PC-9 (cell line): Measurements from ENCODE around the gene ARHGAP33. TPM values are rescaled to one million over a fixed set of nuclear protein-coding genes. Genes with fewer than 3 reads are reported as not detected.

ENCODE experiments used
- BruUV-seq: library from RNA; stranded (reverse); fragments of 400-500 nt; replicated peaks from 2 replicates; lab custom pipeline; 2021; lab: Mats Ljungman, UMichigan
- CTCF ChIA-PET: fragments of 300-600 bp; sonication (Branson Sonifier 250); formaldehyde crosslinking; loops from one replicate; lab custom pipeline; 2022; ENCODE audit warnings: antibody characterized with exemption; lab: Charles Lee
- POLR2A ChIA-PET: fragments of 300-600 bp; sonication (Branson Sonifier 250); formaldehyde crosslinking; loops from one replicate; lab custom pipeline; 2022; ENCODE audit warnings: antibody characterized with exemption; ENCODE audit not compliant: unreplicated experiment; lab: Charles Lee
- DNase-seq, 2 experiments: peaks; one replicate each; pipeline versions ENCODE4 v3.0.0 to v3.0.0-alpha.2; 2015 to 2022; ENCODE audit warnings: mixed read lengths in 1 of 2
- H2AFZ ChIP-seq: fragments of 200-600 bp; sonication (generic); 2 replicates; pipeline ENCODE4 v1.8.1; 2017; ENCODE audit warnings: antibody characterized with exemption
- H3F3A ChIP-seq: fragments of 200-600 bp; sonication (generic); 2 replicates; pipeline ENCODE4 v1.8.1; 2017; ENCODE audit warnings: antibody characterized with exemption, mild to moderate bottlenecking, low read depth; ENCODE audit not compliant: insufficient read depth
- H3K27ac ChIP-seq: fragments of 200-600 bp; sonication (generic); 2 replicates; pipeline ENCODE4 v1.6.1; 2016; ENCODE audit warnings: mixed run types
- H3K27me3 ChIP-seq: fragments of 200-600 bp; sonication (generic); 2 replicates; pipeline ENCODE4 v1.6.1; 2016; ENCODE audit warnings: low read depth, mixed run types; ENCODE audit not compliant: insufficient read depth
- H3K36me3 ChIP-seq: fragments of 200-600 bp; sonication (generic); 2 replicates; pipeline ENCODE4 v1.6.1; 2016; ENCODE audit warnings: low read depth, mixed run types
- H3K4me1 ChIP-seq: fragments of 200-600 bp; sonication (generic); replicated peaks from 2 replicates; pipeline ENCODE4 v1.6.1; 2016; ENCODE audit warnings: mixed run types; ENCODE audit not compliant: insufficient read depth
- H3K4me2 ChIP-seq: fragments of 200-600 bp; sonication (generic); 2 replicates; pipeline ENCODE4 v1.6.1; 2017; ENCODE audit warnings: mixed run types
- H3K4me3 ChIP-seq: fragments of 200-600 bp; sonication (generic); 2 replicates; pipeline ENCODE4 v1.6.1; 2016; ENCODE audit warnings: mixed run types
- H3K79me2 ChIP-seq: fragments of 200-600 bp; sonication (generic); 2 replicates; pipeline ENCODE4 v1.6.1; 2017; ENCODE audit warnings: low read depth, mixed run types
- H3K9me2 ChIP-seq: fragments of 200-600 bp; sonication (generic); 2 replicates; pipeline ENCODE4 v1.8.1; 2017; ENCODE audit warnings: mild to moderate bottlenecking; ENCODE audit not compliant: insufficient read depth
- H3K9me3 ChIP-seq: fragments of 200-600 bp; sonication (generic); 2 replicates; pipeline ENCODE4 v1.8.1; 2016; ENCODE audit warnings: low read depth; ENCODE audit not compliant: insufficient read depth
- H4K20me1 ChIP-seq: fragments of 200-600 bp; sonication (generic); 2 replicates; pipeline ENCODE4 v1.8.1; 2017; ENCODE audit not compliant: insufficient read depth
- EZH2 ChIP-seq: fragments of 200-600 bp; sonication (generic); IDR thresholded peaks from 2 replicates; pipeline ENCODE4 v1.8.0; 2017; ENCODE audit warnings: antibody characterized with exemption, low read depth
- intact Hi-C: fragments of 100-400 bp; cut with micrococcal nuclease; formaldehyde crosslinking; loops from one replicate; pipeline ENCODE4 v1.10.0; 2022; ENCODE audit not compliant: unreplicated experiment
- total RNA-seq: library from RNA; stranded (reverse); gene quantifications from 2 replicates; pipeline ENCODE4 v1.2.3, GENCODE V29; 2021
- TF ChIP-seq, protein P1 (sequence below): fragments of 200-600 bp; sonication (generic); conservative IDR thresholded peaks from 2 replicates; pipeline ENCODE4 v1.6.1; 2017; ENCODE audit warnings: mixed run types, antibody characterized with exemption, mild to moderate bottlenecking, moderate library complexity

ARHGAP33 gene
- total RNA-seq, 1 experiment from 2014 or later = 21.3 TPM

GRCh38 chr19:35730326-35730725, 45.0 kb upstream of the ARHGAP33 start:
- ChIA-PET CTCF (no interaction called here), POLR2A (no interaction called here)
- Histone ChIP-seq H3K9me3 (no peaks in the 10 kb centered on the region), H3K9me2 (no peaks in the 10 kb centered on the region), H3K36me3 (no peaks in the 10 kb centered on the region; the same call in 1 of the 2 replicates), H2AFZ (no peak overlapping the region), H3K27ac (no peak overlapping the region), H4K20me1 (no peaks in the 10 kb centered on the region), H3K4me1 (no peaks in the 10 kb centered on the region), H3F3A (no peaks in the 10 kb centered on the region), H3K27me3 (no peaks in the 10 kb centered on the region), H3K4me2 (no peak overlapping the region), H3K79me2 (no peaks in the 10 kb centered on the region), H3K4me3 (no peak overlapping the region)
- intact Hi-C loops = no loop called here
- no peak for DNase-seq
- no TSS peak for BruUV-seq
- TF ChIP-seq, protein P1, sequence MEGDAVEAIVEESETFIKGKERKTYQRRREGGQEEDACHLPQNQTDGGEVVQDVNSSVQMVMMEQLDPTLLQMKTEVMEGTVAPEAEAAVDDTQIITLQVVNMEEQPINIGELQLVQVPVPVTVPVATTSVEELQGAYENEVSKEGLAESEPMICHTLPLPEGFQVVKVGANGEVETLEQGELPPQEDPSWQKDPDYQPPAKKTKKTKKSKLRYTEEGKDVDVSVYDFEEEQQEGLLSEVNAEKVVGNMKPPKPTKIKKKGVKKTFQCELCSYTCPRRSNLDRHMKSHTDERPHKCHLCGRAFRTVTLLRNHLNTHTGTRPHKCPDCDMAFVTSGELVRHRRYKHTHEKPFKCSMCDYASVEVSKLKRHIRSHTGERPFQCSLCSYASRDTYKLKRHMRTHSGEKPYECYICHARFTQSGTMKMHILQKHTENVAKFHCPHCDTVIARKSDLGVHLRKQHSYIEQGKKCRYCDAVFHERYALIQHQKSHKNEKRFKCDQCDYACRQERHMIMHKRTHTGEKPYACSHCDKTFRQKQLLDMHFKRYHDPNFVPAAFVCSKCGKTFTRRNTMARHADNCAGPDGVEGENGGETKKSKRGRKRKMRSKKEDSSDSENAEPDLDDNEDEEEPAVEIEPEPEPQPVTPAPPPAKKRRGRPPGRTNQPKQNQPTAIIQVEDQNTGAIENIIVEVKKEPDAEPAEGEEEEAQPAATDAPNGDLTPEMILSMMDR = no peak
- TF ChIP-seq EZH2 = no peak

GRCh38 chr19:35731353-35731752, 44.0 kb upstream of the ARHGAP33 start:
- H2AFZ ChIP-seq = no peak overlapping the region
- peak in 1 of 2 experiments; percentile 68 for DNase-seq
- no peaks in the 10 kb centered on the region for H3K4me1 ChIP-seq
- no peaks in the 10 kb centered on the region; the same call in 1 of the 2 replicates for H3K36me3 ChIP-seq
- no TSS peak for BruUV-seq
- H3K27me3 ChIP-seq = no peaks in the 10 kb centered on the region
- ChIA-PET CTCF (no interaction called here), POLR2A (no interaction called here)
- no peaks in the 10 kb centered on the region for H4K20me1 ChIP-seq
- no peak overlapping the region for H3K4me3 ChIP-seq
- intact Hi-C loops = no loop called here
- no peaks in the 10 kb centered on the region; the same call in 1 of the 2 replicates for H3F3A ChIP-seq
- H3K27ac ChIP-seq = no peak overlapping the region
- H3K79me2 ChIP-seq = no peaks in the 10 kb centered on the region
- TF ChIP-seq, protein P1 = no peak
- TF ChIP-seq EZH2 = no peak
- H3K9me2 ChIP-seq = no peaks in the 10 kb centered on the region
- no peaks in the 10 kb centered on the region for H3K9me3 ChIP-seq
- H3K4me2 ChIP-seq = no peak overlapping the region

DNA sequence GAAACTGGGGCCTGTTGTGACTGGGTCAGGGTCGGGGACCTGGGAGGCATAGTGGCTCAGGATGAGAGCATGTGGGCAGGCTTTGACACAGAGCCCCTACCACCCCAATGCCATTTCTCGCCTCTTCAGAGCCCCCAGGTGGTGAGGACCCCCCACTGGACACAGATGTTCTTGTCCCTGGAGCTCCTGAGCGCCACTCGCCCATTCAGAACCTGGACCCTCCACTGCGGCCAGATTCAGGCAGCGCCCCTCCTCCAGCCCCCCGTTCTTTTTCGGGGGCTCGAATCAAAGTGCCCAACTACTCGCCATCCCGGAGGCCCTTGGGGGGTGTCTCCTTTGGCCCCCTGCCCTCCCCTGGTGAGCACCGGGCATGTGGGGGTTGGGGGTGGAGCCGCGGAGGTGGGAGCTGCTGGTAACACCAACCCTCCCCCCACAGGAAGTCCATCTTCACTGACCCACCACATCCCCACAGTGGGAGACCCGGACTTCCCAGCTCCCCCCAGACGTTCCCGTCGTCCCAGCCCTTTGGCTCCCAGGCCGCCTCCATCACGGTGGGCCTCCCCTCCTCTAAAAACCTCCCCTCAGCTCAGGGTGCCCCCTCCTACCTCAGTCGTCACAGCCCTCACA, 43.5 kb upstream of the ARHGAP33 start:
- Histone ChIP-seq H3F3A (no peaks in the 10 kb centered on the region; the same call in 1 of the 2 replicates), H3K27me3 (no peaks in the 10 kb centered on the region), H3K4me1 (no peaks in the 10 kb centered on the region), H4K20me1 (no peaks in the 10 kb centered on the region), H2AFZ (no peak overlapping the region), H3K4me3 (no peak overlapping the region), H3K9me2 (no peaks in the 10 kb centered on the region), H3K36me3 (no peaks in the 10 kb centered on the region; the same call in 1 of the 2 replicates), H3K9me3 (no peaks in the 10 kb centered on the region), H3K27ac (no peak overlapping the region), H3K79me2 (no peaks in the 10 kb centered on the region), H3K4me2 (no peak overlapping the region)
- ChIA-PET CTCF (no interaction called here), POLR2A (no interaction called here)
- TF ChIP-seq EZH2 = no peak
- TF ChIP-seq, protein P1 = no peak
- BruUV-seq = no TSS peak
- DNase-seq = no peak
- intact Hi-C loops = no loop called here
